Measurements from ENCODE around the gene SRP68. TPM values are rescaled to one million over a fixed set of nuclear protein-coding genes. Genes with fewer than 3 reads are reported as not detected.
"Not testable (repeated sequence)": the region's sequence is repeated elsewhere in the genome, so short reads cannot be mapped to it uniquely, and the experiment has no call there.

SRP68 gene
- total RNA-seq, 1 donor from 2014 or later: 35.2 TPM

DNA sequence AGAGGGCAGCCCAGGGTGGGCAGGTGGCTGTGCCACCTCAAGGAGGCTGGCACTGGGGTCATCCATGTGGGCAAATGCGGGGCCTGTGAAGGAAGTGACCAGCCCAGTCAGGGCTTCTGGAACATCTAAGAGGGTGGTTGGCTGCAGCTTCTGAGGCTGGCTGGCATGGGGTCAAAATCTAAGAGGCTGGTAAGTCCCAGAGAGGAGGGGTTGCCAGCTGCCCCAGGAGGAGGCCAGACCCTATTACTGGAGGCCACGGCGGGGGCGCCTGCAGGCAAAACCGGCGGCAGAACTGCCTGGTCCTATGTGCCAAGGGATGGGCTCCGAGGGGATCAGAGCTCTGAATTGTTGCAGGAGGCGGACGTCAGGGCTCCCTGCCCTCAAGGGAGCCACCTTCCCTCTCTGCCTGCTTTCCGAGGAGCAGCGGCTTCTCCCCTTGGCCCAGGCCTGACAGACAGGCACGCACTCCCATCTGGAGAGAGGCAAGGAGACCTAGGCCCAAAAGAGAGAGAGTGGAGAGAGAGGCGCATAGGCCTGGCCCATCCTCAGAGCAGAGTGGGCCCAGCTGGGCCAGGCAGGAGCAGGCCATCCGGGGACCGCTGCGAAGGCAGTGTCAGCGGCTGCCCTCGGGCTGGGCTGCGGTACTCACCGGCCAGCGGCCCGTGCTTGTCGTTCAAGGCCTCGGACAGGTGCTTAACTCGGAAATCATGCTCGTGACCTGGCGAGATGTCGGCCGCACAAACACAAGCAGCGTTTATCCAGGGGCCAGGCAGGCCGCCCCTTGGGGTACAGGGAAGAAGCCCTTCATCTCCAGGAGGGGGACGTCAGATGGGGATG is 17.6 kb upstream of the SRP68 start:
- DNase-seq (ENCODE audit: low read depth, low spot score): no peak

DNA sequence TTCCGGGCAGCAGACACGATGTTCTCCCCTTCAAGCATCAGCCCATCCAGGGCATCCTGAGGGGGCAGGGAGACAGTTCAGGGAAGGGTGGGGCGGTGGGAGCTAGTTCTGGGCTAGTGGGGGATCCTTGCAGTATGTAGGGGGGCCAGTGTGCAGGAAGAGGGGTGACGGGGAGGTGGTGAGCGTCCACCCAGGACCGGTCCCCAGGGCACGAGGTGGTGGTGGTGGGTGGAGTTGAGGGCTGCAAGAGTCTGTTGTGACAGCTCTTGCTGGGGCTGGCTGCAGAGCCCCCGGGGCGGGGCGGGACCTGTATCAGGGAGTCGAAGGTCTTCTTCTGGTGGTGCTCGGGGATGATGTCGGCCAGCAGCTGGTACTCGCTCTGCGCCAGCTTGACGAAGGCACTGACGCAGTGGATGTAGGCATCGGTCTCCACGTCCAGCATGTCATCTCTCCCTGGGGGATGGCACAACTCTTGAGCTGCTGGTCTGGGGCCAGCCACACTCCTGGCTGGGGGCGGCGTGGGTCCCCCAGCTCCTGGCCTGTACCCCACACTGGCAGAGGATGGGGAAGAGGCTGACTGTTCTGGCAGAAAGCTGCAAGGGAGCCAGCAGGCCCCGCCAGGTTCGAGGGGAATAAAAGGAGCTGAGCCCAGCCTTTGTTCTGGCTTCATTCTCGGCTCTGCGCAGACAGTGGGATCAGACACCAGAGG is 16.7 kb upstream of the SRP68 start:
- no peak for DNase-seq (ENCODE audit: low read depth, low spot score)

DNA sequence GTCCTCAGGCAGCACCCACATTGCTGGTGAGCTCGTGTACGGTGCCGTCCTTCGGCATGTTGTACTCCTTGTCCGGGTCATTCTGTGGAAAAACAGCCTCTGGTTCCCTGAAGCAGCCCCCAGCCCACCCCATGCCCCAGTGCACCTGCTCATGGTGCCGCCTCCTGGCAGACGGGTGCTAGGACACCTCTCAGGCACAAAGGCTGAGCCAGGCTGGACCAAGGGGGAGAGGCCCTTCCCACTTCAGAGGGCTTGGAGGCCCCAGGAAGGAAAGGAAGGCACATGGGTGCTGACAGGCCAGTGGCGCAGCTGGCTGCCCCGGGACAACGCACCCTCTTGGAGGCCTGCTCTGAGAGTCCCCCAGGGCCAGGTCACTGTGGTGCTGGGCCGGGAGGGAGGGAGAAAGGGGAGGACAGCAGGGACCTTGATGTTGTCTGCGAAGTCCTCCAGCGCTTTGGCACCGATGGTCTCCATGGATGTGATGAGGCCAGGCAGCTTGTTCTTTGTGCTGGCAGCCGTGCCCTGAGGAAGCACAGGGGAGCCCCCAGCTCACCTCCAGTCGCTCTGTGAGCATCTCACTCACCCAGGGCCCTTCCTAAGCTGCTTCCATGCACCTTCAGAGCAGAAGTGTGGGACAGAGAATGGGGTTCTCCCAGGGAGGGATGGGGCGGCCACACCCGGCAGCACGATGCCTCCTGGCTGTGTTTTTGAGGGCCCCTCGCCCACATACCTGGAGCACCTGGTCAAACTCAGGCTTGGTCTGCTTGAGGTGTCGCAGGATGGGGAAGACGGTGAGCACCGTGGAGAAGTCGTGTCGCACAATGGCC is 15.9 kb upstream of the SRP68 start:
- no peak for DNase-seq (ENCODE audit: low read depth, low spot score)

DNA sequence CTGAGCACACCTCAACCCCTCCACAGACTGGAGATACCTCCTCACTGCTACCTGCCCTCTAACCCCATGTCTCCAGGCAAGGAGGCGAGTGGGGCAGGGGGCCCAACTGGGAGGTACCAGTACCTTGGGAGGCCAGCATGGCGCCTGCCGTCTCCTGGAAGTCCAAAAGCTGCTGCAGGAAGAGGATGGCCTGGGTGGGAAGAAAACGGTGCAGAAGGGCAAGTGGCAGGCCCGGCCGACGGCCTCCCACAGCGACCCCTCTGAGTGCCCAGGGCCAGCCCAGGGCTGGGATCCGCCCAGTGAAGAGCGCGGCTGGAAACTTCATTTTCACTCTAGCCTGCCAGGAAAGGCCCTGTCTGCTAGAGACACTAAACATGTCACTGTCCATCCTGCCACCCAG is 15.2 kb upstream of the SRP68 start:
- no peak for DNase-seq (ENCODE audit: low read depth, low spot score)

DNA sequence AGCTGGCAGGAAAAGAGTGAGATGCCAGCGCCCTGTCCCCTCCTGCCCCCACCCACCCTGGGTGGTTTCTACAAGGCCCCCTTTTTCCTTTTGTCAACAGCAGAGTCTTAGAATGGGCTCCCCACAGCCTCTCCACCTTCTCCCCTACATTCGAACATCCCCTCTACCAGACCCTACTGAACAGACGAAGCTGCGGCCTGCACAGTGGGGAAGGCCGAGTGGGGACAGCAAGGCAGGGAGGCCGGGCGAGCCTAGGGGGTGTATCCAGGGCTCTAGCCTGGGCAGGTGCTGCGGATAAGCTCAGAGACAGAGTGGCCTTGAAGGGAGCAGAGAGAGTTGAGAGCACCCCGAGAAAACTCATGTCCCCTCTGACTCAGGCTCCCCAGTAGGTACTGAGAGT is 14.1 kb upstream of the SRP68 start:
- DNase-seq (ENCODE audit: low read depth, low spot score): no peak

DNA sequence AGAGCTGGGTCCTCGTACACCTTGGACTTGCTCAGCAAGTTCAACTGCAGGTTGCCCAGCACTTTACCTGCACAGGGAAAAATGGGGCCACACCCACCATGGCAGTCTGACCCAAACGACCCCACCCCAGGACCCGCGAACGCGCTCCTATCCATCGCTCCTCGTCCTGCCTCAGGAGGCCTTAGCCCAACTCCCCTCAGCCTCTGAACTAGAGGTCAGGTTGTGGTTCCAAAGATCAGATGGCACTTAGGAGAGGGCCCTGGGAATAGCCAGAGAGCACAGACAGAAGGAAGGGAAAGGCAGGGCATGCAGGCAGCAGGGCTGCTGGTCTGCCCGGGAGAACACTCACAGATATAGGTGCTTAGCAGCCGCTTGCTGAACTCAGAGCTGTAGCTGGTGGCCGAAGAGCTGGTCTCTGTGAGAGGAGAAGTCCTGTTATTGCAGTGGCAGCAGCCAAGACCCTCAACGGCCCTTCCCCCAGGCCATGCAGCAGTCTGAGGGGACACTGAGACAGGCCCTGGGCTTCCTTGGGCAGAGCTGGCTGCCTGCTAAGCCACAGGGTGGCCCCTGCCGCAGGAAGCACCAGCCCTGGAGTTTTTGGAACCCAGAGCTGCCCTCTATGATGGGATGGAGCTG is 13.5 kb upstream of the SRP68 start:
- no peak for DNase-seq (ENCODE audit: low read depth, low spot score)

DNA sequence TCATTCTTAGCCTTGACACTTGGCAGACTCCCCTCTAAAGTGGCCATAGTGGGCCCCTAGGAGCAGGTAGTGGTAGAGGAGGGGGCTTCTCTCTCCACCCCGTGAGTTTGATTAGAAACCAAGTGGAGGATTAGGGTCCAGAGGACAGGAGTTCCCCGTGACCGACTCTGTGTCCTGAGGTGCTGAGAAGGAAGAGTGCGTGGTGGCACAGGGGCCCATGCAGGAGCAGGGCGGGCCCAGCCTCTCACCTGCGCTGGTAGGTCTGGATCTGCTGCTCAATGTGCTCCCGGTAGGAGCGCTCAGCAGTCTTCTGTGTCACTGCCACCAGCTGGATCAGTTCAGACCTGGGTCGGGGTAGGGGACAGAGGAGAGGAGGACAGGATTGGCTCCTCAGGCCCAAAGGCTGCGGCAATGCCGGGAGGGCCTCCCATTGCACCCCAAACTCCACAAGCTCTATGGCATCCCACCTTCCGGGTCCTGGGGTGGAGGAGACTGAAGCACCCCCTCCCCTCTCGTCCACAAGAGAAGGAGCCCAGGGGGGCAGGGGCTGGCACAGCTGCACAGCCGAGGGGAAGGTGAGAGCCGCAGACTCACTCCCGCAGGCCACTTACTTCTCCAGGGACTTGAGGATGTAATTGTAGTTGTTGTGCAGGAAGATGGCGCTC is 12.9 kb upstream of the SRP68 start:
- DNase-seq (ENCODE audit: low read depth, low spot score): no peak

DNA sequence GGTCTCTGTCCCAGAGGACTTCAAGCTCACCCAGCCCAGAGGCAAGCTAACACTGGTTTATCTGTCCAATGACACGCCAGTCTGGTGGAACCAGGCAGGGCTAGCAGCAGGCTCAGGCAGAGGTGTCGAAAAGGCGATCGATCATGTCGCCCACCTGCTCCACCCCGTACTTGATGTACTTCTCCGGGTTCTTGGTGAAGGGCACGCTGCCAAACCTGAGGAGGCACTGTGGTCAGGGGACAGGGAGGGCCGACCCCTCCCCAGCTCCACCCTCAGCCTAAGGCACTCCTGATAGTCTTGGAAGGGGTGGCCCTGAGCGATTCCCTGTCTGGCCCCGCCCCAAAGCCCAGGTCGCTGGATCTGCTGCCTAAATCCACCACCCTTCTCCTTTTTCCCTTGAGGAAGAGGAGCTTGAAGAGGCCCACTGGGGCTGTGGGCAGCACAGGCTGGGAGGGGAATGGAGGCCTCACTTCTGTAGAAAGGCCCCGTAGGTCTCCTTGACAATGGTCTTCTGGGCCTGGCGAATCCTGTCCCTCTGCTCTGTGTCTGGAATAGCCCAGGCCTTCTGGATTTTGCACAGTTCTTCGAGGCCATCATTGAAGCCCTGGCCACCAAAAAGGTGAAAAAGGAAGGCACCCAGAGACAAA is 11.3 kb upstream of the SRP68 start:
- DNase-seq (ENCODE audit: low read depth, low spot score): no peak

DNA sequence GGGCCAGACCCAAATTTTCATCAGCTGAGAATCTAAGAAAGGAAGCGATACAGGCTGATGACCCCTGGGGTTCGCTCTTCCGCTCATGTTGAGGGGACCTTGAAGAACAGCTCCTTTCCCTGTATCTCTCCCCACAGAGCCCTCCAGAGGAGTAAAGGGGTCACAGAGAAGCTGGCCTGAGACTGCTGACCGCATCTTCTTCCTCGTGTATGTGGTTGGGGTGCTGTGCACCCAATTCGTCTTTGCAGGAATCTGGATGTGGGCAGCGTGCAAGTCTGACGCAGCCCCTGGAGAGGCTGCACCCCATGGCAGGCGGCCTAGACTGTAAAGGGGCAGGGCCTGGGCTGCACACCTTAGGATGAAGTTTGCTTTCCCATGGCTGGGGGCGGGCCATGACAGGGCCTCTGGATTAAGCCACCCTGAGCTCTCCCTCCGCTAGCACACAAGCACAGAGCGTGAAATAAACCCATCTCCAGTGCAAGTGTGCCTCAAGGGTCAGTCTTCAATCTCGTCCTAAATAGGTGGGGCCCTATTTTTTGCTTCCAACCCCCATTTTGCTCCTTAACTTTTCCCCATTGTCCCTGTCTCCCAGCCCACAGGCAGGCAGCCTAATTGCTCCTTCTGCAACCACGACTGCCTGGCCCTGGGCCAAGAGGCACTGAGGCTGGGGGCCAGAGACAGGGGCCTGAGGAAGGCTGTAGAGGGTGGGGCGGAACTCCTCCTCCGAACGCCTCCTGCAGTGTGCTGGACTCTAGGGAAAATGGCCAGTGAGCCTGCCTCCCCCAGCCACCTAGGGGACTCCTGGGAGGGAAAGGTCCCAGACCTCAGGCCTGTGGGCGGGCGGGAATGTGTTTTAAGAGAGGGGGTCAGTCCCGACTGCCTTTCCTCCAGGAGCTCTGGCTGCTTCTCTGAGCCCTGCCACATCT is 10.3 kb upstream of the SRP68 start:
- DNase-seq (ENCODE audit: low read depth, low spot score): no peak

DNA sequence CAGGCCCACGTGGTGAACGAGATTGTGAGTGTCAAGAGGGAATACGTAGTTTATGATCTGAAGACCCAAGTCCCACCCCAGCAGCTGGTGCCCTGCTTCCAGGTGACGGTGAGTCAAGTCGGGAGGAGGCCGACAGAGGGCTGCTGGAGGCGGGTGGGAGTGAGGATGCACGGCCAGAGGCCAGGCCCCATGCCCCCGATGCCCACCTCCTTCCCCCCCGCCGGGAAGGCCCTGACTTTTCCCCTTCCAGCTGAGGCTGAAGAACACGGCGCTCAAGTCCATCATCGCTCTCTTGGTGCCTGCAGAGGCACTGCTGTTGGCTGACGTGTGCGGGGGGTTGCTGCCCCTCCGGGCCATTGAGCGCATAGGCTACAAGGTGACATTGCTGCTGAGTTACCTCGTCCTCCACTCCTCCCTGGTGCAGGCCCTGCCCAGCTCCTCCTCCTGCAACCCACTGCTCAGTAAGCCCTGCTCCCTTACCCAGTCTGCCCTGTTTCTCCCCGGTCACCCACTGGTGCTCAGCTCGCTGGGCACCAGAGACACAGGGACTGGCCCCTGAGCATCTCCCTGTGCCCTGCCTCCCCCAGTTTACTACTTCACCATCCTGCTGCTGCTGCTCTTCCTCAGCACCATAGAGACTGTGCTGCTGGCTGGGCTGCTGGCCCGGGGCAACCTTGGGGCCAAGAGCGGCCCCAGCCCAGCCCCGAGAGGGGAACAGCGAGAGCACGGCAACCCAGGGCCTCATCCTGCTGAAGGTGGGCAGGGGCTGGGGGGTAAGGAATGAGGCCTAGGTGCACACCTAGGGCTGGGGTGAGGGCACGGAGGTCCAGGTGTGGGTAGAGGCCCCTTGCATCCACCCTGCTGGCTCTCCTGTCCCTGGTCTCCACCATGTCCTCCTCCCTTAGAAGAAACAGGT is 9.2 kb upstream of the SRP68 start:
- DNase-seq (ENCODE audit: low read depth, low spot score): no peak

DNA sequence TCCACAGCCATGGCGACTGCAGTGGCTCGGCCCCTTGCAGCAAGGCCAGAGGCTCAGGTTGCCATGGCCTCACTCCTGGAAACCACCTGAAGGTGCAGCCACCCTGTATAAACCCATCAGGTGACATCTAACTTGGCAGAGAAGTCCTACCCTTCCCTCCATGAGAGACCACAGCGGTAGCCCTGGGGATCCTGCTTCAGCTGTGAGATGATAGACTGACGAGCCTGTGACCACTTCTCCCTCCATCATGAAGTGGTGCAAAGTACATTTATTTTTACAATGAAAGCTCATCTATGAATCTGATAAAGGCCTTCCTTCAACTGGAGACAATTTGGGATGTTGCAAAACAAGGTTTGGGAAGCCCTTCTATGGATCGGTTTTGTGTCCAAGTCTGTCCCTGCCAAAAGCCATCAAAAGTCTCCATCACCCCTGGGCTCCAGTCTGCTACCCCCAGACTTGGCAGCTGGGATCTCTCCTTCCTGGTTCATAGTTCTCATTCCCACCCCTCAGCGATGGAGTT is 8.5 kb upstream of the SRP68 start:
- DNase-seq (ENCODE audit: low read depth, low spot score): no peak

DNA sequence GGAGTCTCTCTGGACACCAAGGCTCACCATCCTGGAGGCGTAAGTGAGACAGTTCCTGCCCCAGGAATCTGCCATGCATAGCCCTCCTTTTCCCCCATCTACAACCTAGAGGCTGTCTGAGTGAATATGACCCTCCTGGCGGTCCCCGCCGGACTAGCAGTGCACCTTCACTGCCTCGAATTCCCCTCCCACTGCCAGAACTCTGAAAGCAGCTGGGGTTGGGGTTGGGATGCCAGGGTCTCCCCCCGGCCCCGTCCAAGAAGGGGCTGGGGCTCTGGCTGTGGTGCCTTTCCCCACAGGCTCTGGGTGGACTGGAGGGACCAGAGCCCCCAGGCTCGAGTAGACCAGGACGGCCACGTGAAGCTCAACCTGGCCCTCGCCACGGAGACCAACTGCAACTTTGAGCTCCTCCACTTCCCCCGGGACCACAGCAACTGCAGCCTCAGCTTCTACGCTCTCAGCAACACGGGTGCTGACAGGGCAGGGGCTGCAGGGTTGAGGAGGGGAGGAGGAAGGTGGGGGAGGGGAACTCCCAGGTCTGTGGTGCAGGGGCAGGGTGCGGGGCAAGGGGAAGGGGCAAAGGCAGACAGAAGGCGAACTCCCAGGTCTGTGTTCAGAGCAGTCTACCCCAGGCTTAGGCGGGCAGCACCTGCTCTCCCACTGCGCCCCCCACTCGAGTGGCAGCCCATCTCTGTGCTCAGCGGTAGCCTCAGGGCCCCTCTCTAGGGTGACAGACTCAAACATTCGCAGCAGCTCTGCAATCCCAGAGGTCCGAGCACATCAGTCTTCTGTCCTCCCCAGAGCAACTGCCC is 7.8 kb upstream of the SRP68 start:
- no peak for DNase-seq (ENCODE audit: low read depth, low spot score)

DNA sequence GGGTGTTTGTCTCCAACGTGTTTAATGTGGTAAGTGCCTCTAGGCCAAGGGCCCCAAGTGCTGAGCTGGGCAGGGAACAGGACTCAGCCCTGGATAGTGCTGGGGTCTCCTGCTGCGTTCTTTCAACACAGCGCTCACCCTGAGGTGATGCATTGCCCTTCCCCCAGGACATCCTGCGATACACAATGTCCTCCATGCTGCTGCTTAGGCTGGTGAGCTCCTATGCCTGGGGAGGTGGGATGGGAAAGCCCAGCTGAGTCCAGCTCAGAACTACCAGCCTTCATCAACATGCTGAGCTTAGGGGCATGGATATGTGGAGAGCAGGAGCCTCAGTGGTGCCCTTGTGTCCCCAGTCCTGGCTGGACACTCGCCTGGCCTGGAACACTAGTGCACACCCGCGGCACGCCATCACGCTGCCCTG is 7.2 kb upstream of the SRP68 start:
- no peak for DNase-seq (ENCODE audit: low read depth, low spot score)

DNA sequence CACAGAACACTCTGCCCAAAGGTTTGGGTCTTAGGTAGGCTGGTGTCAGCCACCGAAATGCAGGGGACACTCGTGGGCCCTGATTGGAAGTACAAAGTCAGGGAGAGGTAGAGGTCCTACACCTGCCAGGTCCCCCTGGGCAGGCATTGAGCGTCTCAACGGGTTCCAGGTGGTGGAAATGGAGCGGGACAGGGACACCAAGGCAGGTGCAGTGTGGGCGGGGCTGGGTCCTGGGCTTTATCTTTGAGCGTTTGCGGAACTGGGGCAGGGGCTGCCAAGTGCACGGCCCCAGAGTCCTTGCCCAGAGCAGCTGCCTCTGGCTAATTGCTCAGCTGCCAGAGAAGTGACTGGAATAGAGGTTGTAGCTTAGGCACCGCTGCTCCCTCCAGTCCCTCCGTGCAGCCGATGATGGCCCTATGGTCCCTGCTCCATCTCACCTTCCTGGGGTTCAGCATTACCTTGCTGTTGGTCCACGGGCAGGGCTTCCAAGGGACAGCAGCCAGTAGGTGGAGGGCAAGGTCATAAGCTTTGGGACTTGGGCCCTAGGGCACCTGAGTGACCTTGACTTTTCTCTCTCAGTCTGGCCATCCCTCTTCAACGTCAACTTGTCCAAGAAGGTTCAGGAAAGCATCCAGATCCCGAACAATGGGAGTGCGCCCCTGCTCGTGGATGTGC is 6.7 kb upstream of the SRP68 start, which contains the start of gene ZACN:
ZACN (plus strand) TSS at position 323 of the 675 bp plus-strand sequence; CDS start at position 406, 83 bp downstream.
- DNase-seq (ENCODE audit: low read depth, low spot score): no peak

DNA sequence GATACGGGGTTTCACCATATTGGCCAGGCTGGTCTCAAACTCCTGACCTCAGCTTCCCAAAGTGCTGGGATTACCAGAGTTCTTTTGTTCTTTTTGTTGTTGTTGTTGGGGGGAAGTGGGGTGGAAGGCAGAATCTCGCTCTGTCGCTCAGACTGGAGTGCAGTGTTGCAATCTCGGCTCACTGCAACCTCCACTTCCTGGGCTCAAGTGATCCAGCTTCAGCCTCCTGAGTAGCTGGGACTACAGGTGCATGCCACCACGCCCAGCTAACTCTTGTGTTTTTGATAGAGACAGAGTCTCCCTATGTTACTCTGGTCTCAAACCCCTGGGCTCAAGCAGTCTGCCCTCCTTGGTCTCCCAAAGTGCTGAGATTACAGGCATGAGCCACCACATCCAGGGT is 6.1 kb upstream of the SRP68 start:
- not testable (repeated sequence) for DNase-seq (ENCODE audit: low read depth, low spot score)

DNA sequence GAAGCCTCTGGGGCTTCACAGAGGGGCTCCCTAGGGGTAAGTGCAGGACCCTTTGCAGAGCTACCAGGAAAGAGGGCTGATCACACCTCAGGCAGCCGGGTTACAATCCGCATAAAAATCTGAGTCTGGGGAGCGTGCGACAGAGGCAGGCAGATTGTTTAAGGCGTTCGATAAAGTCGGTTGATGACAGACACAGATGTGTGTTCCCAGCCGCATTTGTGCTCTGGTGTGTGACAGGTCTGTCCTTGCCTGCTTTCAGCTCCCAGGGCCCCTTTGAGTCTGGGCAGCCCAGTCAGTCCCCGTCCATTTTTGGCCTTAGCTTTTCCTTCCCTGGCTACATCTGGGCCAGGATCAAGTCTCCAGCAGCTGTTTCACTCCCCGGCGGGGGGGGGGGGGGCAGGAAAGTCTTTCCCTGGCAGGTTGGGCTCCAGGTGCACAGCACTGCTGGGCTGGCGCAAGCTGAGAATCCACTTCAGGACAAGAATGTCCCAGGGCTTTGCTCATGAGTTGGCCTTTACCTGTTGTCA is 5.3 kb upstream of the SRP68 start:
- DNase-seq (ENCODE audit: low read depth, low spot score): no peak

All from pulmonary artery endothelial cell (primary cell).